ENCODE data around the gene CDH9. TPM values are rescaled to one million over a fixed set of nuclear protein-coding genes. Genes with fewer than 3 reads are reported as not detected.

The CDH9 gene, protein sequence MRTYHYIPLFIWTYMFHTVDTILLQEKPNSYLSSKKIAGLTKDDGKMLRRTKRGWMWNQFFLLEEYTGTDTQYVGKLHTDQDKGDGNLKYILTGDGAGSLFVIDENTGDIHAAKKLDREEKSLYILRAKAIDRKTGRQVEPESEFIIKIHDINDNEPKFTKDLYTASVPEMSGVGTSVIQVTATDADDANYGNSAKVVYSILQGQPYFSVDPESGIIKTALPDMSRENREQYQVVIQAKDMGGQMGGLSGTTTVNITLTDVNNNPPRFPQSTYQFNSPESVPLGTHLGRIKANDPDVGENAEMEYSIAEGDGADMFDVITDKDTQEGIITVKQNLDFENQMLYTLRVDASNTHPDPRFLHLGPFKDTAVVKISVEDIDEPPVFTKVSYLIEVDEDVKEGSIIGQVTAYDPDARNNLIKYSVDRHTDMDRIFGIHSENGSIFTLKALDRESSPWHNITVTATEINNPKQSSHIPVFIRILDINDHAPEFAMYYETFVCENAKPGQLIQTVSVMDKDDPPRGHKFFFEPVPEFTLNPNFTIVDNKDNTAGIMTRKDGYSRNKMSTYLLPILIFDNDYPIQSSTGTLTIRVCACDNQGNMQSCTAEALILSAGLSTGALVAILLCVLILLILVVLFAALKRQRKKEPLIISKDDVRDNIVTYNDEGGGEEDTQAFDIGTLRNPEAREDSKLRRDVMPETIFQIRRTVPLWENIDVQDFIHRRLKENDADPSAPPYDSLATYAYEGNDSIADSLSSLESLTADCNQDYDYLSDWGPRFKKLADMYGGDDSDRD
- total RNA-seq, result not detected

DNA sequence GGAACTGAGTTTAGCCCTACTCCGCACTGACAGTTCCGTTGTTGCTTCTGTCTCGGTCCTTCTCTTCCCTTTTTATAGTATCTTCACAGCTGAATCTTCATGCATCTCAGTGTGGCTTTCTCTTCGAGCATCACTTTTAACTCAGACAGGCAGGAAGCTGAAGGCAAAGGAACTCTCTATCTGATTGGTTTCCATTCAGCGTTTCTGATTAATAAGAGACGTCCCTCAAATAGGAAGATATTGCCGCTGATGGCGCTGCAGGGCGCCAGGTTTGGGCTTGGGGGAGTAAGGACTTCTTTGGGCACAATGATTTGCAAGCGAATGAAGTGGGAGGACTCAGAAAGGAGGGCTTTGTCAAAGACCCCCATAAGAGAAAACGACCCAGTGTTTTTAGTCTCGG lies at the start of gene CDH9:
Gene CDH9 (minus strand): TSS at position 111 of the 400 bp plus-strand sequence. CDS start 50,253 bp downstream, outside the sequence.
- DNase-seq, result peak; percentile 0

DNA sequence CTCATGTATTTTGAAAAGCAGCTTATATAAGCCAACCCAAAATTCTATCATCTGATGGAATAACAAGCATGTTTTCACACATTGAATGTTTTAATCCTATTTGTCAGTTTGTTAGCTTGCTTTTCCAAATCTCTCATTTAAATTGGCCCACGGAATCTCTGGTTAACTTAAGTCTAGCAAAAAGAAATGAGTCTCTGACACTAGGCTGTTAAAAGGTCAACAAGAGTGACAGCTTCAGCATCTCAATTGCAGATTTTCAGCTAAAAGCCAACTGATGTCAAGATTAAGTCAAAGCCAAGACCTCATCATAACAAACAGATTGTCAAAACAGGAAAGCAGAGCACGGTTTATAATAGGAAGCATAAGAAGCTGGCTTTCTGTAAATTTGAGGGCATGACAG lies 49.4 kb upstream of the CDH9 start:
- DNase-seq, result peak; percentile 6

DNA sequence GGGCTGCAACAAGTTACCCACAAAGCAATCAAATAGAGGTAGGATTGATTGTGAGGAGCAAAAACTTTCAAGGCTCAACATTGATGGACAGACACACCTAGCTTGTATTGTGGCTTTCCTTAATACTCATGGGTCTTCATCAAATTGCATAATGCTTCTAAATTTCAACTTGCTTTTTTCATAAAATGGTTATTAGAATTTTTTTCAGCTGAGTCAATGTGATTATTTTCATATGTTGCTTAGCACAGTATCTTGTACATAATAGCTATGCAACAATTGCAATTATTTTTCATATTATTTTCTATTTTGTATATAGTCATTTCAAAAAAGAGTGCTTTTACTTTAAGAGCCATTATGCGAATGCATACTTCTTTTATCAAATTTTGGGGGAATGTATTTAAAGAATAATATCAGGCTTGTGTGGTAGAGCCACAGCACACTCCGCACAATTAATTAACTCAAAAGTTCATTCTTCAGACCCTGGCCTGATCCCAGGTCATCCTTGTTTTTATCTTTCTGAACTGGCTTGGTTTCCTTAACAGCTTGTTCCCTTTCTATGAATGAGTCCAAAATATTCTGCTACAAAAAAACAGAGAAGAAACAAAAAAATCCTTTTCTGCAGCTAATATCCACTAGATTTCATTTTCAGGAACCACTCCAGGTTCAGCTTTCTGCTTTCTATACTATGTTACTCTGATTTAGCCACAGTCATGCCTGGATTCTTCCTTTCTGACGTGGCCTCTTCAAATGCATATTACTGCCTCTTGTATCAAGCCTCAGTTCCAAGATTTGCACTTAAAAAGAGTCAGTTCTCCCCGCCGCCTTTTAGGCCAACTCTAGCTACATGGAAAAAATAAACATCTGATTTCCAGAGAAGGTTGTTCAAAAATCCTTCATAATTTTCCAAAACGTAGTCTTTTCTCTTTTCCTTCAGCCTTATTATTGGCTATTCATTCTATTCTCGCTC lies 45.3 kb upstream of the CDH9 start:
- DNase-seq, result peak; percentile 8

DNA sequence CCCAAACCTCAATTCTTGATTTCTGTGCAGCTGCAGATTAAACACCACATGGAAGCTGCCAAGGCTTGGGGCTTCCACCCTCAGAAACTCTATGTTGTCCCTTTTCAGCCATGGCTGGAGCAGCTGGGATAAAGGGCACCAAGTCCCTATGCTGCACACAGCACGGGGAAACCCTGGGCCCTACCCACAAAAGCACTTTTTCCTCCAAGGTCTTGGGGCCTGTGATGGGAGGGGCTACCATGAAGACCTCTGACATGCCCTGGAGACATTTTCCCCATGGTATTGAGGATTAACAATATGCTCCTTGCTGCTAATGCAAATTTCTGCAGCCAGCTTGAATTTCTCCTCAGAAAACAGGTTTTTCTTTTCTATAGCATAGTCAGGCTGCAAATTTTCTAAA lies 41.8 kb upstream of the CDH9 start:
- DNase-seq, result no peak

- DNase-seq, result no peak
These were observed 24.1 kb upstream of the CDH9 start for GRCh38 chr5:27062451-27062850.

- no peak for DNase-seq
These were observed 10.1 kb upstream of the CDH9 start for GRCh38 chr5:27048510-27048909.

DNA sequence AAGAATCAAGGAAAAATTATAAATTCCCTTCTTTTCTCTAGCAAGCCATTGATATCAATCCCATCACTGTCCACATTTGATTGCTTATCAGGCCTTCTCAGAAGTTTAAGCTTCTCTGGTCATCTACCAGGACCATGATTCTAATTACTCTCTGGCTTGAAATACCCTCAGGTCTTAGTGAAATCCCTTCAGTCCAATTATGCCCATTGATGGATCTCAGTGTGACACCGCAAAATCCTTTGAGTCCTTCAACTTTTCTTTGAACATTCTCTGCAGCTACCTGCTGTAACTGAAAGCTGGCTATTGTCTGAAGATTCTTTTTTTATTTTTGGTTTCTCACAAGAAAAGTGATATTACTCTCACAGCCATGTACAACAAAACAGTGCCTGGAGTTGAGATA lies 3.0 kb upstream of the CDH9 start:
- no peak for DNase-seq

DNA sequence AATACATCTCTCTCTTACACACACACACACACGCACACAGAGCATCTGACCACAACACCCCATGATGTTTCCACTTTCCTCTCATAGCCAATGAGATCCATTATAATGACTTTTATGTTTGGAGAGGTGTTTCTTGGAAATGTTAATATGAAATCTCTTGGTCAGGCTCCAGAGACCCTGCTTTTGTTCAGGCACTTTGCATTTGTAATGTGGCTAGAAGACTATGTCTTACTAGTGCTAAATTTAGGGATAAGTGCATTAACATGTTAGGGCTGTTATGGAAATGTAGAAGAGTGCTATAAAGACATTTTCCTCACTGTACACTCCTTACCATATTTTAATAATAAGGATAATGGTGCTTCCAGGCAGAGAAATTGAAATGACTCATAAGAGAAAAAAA lies 3.8 kb downstream of the CDH9 start:
- DNase-seq, result no peak

DNA sequence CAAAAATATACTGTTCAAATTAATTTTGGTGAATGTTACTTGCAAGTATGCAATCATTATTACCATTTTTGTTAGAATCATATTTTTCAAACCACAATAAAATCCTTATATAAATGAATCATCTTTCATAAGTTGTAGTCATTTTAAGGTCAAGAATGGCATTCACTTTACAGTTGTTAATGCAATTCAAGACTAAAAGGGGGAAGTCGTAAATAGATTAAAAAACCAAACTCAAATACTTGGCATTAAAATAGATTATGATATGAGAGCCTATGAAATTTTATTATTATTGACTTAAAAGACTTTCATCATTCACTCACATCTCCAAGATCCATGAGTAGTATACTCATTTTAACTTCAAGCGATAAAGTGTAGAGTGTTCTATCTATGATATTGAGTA lies 11.6 kb downstream of the CDH9 start:
- DNase-seq, result no peak

- DNase-seq, result no peak
These were observed 12.3 kb downstream of the CDH9 start for GRCh38 chr5:27026063-27026462.

DNA sequence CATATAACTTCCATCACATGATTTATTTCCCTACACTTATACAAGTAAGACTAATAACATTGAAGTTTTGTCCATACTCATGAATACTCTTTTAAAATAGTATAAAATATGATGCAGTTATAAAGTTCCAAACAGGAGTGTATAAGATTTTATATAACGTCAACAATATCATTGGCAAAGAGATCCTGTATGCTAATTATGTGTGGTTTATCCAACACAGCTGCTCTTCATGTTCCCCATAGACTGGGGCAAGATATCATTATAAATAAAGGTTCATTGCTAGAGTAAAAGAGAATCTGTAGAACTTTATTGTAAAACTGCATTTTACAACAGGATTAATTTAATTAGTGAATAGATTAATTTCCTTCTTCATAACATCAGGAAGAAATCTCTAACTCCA lies 16.9 kb downstream of the CDH9 start:
- no peak for DNase-seq

DNA sequence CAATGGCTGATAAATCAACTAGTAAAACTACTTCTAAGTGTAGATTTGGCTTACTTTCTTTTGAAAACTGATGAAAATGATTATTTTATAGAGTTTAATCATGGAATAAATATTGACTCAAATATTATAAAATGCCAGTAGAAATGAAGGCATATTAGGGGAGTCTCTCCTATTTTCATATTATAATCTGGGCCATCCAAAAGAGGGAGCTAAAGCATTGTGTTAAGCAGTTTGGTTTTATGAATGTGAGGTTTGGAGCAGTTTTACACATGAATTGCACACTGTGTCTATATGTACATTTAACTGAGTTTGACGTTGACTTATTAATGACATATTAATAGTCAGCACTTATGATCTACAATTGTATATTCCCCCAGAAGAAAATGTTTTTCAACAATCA lies 17.4 kb downstream of the CDH9 start:
- peak; percentile 30 for DNase-seq

DNA sequence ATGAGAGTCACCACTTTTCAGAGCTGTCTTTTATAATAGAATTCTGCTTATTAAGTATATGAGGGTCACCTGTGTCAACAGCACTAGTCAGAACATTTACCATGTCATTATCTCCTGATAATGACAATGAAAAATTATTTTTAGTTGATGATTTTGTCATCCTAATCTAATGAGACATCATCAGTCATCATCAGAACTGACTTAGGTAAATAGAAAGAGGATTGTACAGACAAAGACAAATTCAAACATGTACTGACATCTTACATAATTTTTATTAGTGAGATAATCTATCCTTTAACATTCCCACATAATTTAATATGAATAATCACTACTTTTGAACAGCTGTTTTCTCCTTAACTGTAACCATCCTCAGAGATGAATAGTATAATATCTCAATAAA lies 22.6 kb downstream of the CDH9 start:
- no peak for DNase-seq

GRCh38 chr5:27011274-27011673 lies 27.1 kb downstream of the CDH9 start:
- DNase-seq, result no peak

DNA sequence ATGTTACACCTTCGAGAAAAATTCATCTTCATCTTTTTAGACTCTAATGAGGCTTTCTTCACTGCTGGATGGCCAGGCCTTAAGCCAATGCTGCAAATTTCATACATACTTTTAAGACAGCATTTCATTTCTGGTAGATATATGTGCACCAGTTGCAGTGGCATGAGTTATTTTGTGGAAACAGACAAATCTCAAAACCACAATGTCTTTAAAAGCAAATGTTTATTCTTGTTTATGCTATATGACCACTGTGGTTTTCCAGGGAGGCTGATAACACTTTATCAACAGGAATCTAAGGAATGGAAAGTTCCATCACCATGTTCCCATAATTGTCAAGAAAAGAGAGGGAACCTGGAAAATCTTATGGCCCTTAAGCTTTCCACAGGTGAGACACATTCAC lies 27.7 kb downstream of the CDH9 start:
- DNase-seq, result no peak

DNA sequence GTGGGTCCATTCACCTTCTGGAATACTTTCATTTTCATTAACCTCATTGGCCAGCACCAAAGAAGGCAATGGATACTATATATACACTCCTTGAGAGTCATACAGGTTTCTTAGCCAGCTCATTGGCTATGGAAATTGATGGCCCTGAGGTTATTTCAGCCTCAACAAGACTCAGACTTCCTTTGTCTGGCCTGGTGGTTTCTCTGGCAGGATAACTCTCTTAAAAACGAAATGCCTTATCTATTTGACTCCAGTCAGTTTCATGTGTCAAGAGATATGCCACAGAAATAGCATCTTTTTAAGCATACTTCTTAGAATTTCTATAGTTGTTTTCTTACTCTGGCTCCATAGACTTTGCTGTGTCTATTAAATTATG lies 28.9 kb downstream of the CDH9 start:
- DNase-seq, result no peak

DNA sequence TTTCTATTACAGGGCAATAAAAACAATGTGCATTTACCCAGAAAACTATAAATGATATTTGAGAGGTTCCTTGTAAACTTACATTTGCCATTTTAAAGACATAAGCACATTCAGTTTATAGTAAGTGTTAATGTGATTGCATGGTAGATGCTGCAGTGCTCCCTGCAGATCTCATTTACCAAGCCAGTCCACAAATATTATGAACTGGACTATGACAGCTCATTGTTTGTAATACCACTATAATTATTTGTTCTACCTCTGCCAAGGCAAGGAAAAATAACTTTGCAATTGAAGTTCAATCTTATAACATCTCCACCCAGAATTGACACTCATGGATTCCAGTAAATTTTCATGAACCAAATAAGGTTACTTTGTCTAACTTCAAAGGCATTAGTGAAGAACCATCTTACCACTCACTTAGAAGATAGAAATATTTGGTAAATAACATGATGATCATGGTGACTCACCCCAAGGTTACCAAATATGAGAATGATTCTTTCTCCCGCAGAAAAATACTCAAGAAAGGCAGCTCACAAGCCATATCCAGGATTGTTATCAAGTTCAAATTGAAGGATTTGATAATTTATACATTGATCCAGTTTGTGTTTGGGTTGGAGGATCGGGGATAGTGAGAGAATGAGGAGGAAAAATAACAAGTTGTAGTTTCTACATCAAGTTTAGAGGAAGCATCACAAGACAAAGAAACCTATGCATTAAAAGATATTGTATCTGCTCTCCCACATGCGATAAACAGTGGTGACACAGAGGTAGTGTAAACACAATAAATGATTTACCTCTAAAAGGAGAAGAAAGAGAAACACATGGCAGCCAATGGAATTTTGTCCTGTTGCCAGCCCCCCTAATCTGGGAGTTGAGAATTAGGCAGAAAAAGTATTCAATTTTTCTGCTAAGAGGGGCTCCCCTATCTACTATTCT lies 29.5 kb downstream of the CDH9 start:
- DNase-seq, result no peak

DNA sequence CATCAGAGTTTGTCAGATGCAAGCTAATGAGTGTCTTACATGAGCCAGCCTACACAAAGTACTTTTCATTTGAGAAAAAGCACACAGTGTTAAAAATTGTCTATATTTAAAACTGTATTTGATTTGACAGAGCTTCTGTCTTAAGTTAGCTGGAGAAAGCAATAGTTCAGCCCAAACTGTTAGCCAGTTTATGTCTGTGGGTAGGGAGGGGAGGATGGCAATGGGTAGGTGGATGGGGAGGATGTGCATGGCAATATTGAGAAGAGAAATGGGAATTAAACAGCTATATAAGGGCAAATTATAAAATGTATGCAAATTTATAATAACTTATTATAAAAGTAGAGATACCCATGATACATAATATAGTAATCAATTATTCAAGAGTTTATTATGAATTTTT lies 31.3 kb downstream of the CDH9 start:
- DNase-seq, result no peak

DNA sequence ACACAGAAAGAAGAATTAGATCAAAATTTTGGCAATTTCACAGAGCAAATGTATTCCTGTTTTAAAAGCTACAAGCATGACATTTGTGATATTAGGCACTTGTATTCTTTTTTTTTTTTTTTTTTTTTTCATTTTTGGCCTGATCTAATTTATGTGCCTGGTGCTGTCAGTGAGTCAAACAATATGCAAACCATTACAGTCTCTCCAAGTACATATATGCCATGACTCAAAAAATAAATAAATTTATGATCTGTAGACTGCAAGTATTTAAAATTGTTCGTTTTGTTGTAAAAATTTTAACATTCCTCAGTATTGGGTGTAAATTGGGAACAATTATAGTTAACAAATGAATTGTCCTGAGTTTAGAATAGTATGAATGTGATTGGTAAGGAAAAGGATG lies 51.4 kb downstream of the CDH9 start:
- DNase-seq, result no peak

DNA sequence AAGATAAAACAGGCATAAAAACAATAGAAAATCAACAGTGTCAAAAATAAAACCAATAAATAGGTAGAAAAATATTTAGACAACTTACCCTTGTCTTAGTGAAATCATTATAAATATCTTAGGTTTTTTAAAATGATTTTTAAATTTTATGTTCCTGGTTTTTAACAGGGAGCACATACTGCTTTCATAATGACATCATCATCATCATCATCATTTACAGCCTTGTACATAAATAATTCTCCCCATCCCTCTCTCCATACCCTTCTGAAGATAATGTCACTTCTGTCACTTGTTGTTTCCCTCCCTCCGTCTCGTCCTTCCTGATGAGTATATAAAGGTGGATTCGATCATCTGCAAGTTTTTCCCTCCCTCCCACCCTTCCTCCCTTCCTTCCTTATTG lies 56.6 kb downstream of the CDH9 start:
- DNase-seq, result no peak

DNA sequence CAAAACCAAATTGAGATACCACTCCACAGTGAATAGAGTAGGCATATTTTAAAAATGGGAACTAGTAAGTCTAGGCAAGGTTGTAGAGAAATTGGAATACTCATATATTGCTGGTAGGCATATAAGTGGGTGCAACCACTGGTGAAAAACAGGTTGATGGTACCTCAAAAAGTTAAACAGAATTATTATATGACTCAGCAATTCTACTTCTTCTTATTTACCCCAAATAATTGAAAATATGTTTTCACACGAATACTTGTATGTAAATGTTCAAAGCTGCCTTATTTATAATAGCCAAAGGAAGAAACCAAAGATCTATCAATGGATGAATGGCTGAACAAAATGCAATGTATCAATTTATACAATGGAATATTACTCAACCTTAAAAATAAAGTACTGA lies 79.1 kb downstream of the CDH9 start:
- no peak for DNase-seq
